Colonic mucosa (tissue), 4 donors: ENCODE data around the gene GON7. TPM values are rescaled to one million over a fixed set of nuclear protein-coding genes. Genes with fewer than 3 reads are reported as not detected.

ENCODE experiments used
- DNase-seq: peaks from one replicate; pipeline ENCODE4 v3.0.0-alpha.2; 2020
- H3K27ac ChIP-seq: fragments of 200-600 bp; one replicate; pipeline ENCODE4 v1.8.0; 2021
- H3K27me3 ChIP-seq: fragments of 200-600 bp; one replicate; pipeline ENCODE4 v1.8.0; 2021
- H3K36me3 ChIP-seq: fragments of 200-600 bp; one replicate; pipeline ENCODE4 v1.8.0; 2021
- H3K4me1 ChIP-seq: fragments of 200-600 bp; one replicate; pipeline ENCODE4 v1.8.0; 2021; ENCODE audit warnings: mild to moderate bottlenecking
- H3K4me3 ChIP-seq: fragments of 200-600 bp; one replicate; pipeline ENCODE4 v1.8.0; 2021
- H3K9ac ChIP-seq, 2 donors: one replicate each; pipeline ENCODE4 v1.7.0; 2013; ENCODE audit warnings: control low read depth in 2 of 2, low read depth in 2 of 2, low read length in 2 of 2
- H3K9me3 ChIP-seq: fragments of 200-600 bp; one replicate; pipeline ENCODE4 v1.8.0; 2021
- intact Hi-C: fragments of 100-400 bp; cut with DNase I; formaldehyde crosslinking; loops from one replicate; pipeline ENCODE4 v1.14.1; 2022
- total RNA-seq, 2 donors: library from RNA; stranded (reverse); fragmentation: NEBNext Ultra II Directional in 1 of 2; extraction: Animal tissue kit (Norgen Biotek cat#: 25700) in 1 of 2; gene quantifications; one replicate each; pipeline ENCODE4 v1.2.1, GENCODE V29; 2021
- TF ChIP-seq, protein P1 (sequence below): fragments of 200-600 bp; IDR thresholded peaks from one replicate; pipeline ENCODE4 v1.8.0; 2022; ENCODE audit warnings: antibody characterized with exemption, mild to moderate bottlenecking
- donor health status: healthy.
- donor health status: DM: no; HTN: no; CAD: no.
- donor health status: DM: no; HTN: no; CAD: no.

The GON7 gene, protein sequence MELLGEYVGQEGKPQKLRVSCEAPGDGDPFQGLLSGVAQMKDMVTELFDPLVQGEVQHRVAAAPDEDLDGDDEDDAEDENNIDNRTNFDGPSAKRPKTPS
- total RNA-seq = 10 to 100 TPM; 21.2 to 25.1 TPM

DNA sequence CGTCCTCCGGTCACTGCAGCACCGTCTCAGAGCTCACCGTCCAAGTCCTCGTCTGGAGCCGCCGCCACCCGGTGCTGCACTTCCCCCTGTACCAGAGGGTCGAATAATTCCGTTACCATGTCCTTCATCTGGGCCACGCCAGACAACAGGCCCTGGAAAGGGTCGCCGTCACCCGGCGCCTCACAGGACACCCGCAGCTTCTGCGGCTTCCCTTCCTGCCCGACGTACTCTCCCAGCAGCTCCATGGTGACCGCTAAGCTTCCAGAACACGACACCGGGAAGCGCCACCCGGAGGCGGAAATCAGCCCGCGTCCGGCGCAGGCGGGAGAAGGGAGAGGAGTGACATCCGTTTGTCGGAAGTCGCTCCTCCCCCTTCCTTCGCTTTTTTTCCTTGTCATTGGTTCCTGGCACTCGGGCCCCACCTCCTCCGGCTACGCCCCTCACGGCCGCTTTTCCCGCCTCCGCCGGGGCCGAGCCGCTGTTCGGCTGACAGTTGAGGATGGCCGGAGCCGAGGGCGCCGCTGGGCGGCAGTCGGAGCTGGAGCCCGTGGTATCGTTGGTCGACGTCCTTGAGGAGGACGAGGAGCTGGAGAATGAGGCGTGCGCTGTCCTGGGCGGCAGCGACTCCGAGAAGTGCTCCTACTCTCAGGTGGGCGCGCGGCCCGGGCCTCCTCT lies at the start of gene GON7, which contains the start of gene UBR7:
Gene GON7 (minus strand): TSS at position 273 of the 675 bp plus-strand sequence. CDS start 28 bp downstream, at position 245.
Gene UBR7 (plus strand): TSS at position 464 of the 675 bp plus-strand sequence. CDS start 36 bp downstream, at position 500.
- Histone ChIP-seq H3K9ac (peak within 1 kb of the TSS; percentile 76 to 85), H3K36me3 (peaks cover 2% of the 10 kb centered on the region), H3K4me1 (no peaks in the 10 kb centered on the region), H3K4me3 (peak within 1 kb of the TSS; percentile 83), H3K27me3 (no peaks in the 10 kb centered on the region), H3K9me3 (no peaks in the 10 kb centered on the region), H3K27ac (peak within 1 kb of the TSS; percentile 86)
- DNase-seq = peak; percentile 98
- TF ChIP-seq, protein P1, sequence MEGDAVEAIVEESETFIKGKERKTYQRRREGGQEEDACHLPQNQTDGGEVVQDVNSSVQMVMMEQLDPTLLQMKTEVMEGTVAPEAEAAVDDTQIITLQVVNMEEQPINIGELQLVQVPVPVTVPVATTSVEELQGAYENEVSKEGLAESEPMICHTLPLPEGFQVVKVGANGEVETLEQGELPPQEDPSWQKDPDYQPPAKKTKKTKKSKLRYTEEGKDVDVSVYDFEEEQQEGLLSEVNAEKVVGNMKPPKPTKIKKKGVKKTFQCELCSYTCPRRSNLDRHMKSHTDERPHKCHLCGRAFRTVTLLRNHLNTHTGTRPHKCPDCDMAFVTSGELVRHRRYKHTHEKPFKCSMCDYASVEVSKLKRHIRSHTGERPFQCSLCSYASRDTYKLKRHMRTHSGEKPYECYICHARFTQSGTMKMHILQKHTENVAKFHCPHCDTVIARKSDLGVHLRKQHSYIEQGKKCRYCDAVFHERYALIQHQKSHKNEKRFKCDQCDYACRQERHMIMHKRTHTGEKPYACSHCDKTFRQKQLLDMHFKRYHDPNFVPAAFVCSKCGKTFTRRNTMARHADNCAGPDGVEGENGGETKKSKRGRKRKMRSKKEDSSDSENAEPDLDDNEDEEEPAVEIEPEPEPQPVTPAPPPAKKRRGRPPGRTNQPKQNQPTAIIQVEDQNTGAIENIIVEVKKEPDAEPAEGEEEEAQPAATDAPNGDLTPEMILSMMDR = no peak
- intact Hi-C loops = no loop called here

DNA sequence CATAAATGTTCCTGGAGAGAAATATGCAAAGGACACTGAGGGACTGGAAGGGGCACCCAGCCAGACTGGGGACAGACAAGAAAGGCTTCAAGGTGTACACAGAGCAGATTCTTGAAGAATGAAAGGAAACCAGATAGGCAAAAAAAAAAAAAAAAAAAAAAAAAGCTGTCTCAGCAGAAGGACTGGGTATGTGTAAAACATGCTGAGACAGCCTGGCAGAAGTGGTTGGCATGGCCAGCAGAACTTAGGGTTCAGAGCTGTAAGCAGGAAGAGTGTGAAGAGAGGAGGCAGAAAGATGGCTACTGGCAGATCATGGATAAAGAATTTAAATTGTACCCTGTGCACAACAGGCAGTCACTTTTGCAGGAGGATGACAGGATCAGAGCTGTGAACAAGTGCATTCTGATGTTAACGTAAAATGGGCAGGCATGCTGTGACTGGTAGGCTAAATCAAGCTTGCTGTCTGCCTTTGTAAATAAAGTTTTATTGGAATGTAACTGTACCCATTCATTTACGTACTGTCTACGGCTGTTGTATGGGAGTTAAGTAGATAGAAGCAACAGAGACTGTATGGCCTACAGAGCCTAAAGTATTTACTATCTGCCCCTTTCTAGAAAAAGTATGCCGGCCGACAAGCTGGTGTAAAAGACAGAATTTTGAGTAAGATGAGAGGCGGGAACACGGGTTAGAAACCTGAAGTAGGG lies 42.4 kb upstream of the GON7 start:
- Histone ChIP-seq H3K4me1 (no peaks in the 10 kb centered on the region), H3K36me3 (no peaks in the 10 kb centered on the region), H3K4me3 (no peak overlapping the region), H3K9ac (no peak overlapping the region), H3K27me3 (no peaks in the 10 kb centered on the region), H3K9me3 (no peaks in the 10 kb centered on the region), H3K27ac (no peak overlapping the region)
- TF ChIP-seq, protein P1 = no peak
- intact Hi-C loops = no loop called here
- DNase-seq = no peak

DNA sequence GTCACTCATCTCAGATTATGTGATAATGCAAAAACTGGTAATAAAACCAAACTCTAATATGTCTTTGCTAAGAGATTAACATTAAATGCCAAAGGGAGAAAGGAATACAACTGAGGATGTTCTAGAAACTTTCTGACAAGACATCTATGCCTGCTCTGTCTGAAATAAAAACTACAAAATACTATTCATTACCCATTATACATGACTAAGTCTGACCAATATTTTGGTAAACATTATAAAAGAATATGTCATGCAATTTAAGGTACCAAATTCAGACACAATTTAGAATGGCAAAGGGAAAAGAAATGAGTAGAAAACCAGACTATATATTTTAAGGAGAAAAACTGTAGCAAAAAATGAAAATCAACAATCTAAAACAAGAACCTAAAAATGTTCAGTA lies 39.7 kb upstream of the GON7 start:
- Histone ChIP-seq H3K27me3 (no peaks in the 10 kb centered on the region), H3K4me1 (no peaks in the 10 kb centered on the region), H3K4me3 (no peak overlapping the region), H3K36me3 (no peaks in the 10 kb centered on the region), H3K27ac (no peak overlapping the region), H3K9ac (no peak overlapping the region), H3K9me3 (no peaks in the 10 kb centered on the region)
- TF ChIP-seq, protein P1 = no peak
- no peak for DNase-seq
- intact Hi-C loops = no loop called here

DNA sequence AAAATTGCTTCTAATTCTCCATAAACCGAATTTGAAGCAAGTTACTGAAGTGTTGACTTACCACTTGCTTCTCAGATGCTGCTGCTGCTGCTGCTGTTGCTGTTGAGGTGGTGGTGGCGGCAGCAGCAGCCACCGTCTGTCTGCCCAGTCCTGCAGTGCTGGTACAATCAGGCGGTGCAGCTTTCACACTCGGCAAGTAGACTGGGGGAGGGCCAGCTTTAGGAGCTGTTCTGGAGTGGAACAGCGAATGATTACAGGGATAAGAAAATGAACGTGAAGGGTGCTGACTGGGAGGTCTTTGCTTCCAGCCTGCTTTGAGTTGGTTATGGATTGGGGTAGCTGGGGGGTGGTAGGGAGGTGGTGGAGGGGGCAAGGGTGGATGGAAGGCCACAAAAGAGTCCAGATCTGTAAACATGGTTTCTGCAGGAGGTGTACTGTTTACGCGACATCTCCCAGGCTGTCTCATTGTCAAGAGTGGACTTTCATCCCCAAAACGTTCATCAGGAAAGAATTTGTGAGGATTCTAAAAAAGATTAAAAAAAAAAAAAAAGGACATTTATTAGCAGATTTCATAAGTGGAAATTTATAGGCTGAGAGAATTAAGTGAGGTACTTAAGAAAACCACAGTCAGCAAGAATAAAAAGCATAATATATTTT lies 39.0 kb upstream of the GON7 start:
- Histone ChIP-seq H3K9me3 (no peaks in the 10 kb centered on the region), H3K4me3 (no peak overlapping the region), H3K27ac (no peak overlapping the region), H3K36me3 (no peaks in the 10 kb centered on the region), H3K27me3 (no peaks in the 10 kb centered on the region), H3K4me1 (no peaks in the 10 kb centered on the region), H3K9ac (no peak overlapping the region)
- TF ChIP-seq, protein P1 = no peak
- intact Hi-C loops = no loop called here
- no peak for DNase-seq

DNA sequence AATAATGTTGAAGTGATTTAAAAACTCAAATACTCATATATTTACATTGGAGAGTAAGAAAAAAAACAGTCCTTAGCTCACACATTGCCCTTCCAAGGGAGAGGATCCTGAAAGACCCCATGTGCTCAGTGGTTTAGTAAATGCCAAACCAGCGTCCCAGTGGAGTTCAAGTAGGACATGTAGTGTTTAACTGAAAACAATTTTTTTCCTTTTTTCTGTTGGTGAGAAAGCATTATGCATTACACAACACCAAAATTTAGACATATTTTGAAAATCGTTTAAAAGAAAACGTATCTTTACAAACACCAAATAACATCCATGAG lies 33.8 kb upstream of the GON7 start:
- Histone ChIP-seq H3K4me1 (no peaks in the 10 kb centered on the region), H3K27ac (no peak overlapping the region), H3K36me3 (no peaks in the 10 kb centered on the region), H3K9ac (no peak overlapping the region), H3K27me3 (no peaks in the 10 kb centered on the region), H3K9me3 (no peaks in the 10 kb centered on the region), H3K4me3 (no peak overlapping the region)
- DNase-seq = no peak
- intact Hi-C loops = no loop called here
- TF ChIP-seq, protein P1 = no peak
